Astrocyte (in vitro differentiated cells and primary cell): ENCODE measurements around the gene GALNT18. TPM values are rescaled to one million over a fixed set of nuclear protein-coding genes. Genes with fewer than 3 reads are reported as not detected.

ENCODE experiments used
- DNase-seq: peaks from one replicate; pipeline ENCODE4 v3.0.0-alpha.2; 2010; ENCODE audit warnings: low read depth
- FAIRE-seq: peaks from 2 replicates; lab custom pipeline; 2011; peaks lifted over from hg19 to GRCh38; lab: Jason Lieb, UNC
- H2AFZ ChIP-seq: 2 replicates; pipeline ENCODE4 v1.6.0; 2012; ENCODE audit warnings: low read depth, low read length, inconsistent platforms
- H3K27ac ChIP-seq: 2 replicates; pipeline ENCODE4 v1.5.1; 2011; ENCODE audit warnings: low read depth, low read length, inconsistent platforms
- H3K27me3 ChIP-seq: 2 replicates; pipeline ENCODE4 v1.6.0; 2011; ENCODE audit warnings: low read length, inconsistent platforms; ENCODE audit not compliant: insufficient read depth
- H3K36me3 ChIP-seq: 2 replicates; pipeline ENCODE4 v1.5.1; 2011; ENCODE audit warnings: low read length, inconsistent platforms; ENCODE audit not compliant: insufficient read depth
- H3K4me1 ChIP-seq: 2 replicates; pipeline ENCODE4 v1.5.1; 2011; ENCODE audit warnings: low read length, inconsistent platforms; ENCODE audit not compliant: insufficient read depth
- H3K4me2 ChIP-seq: 2 replicates; pipeline ENCODE4 v1.6.0; 2012; ENCODE audit warnings: low read length, inconsistent platforms
- H3K4me3 ChIP-seq: 2 replicates; pipeline ENCODE4 v1.5.1; 2011; ENCODE audit warnings: low read depth, mild to moderate bottlenecking, low read length, inconsistent platforms; ENCODE audit not compliant: insufficient read depth
- H3K79me2 ChIP-seq: 2 replicates; pipeline ENCODE4 v1.6.0; 2012; ENCODE audit warnings: mild to moderate bottlenecking, low read length, inconsistent platforms; ENCODE audit not compliant: insufficient read depth
- H3K9ac ChIP-seq: 2 replicates; pipeline ENCODE4 v1.6.0; 2012; ENCODE audit warnings: mild to moderate bottlenecking, low read length, inconsistent platforms
- H3K9me3 ChIP-seq: 2 replicates; pipeline ENCODE4 v1.5.1; 2012; ENCODE audit warnings: low read depth, mild to moderate bottlenecking, low read length, inconsistent platforms; ENCODE audit not compliant: insufficient read depth
- H4K20me1 ChIP-seq: 2 replicates; pipeline ENCODE4 v1.6.0; 2012; ENCODE audit warnings: low read length, inconsistent platforms; ENCODE audit not compliant: insufficient read depth
- H3K27ac Mint-ChIP-seq: one replicate; pipeline ENCODE4 v1.8.0; 2021; ENCODE audit warnings: mild to moderate bottlenecking, mixed read lengths; ENCODE audit not compliant: unreplicated experiment
- H3K27me3 Mint-ChIP-seq: one replicate; pipeline ENCODE4 v1.8.0; 2021; ENCODE audit warnings: low read depth, mixed read lengths; ENCODE audit not compliant: unreplicated experiment
- H3K36me3 Mint-ChIP-seq: one replicate; pipeline ENCODE4 v1.8.0; 2021; ENCODE audit warnings: low read depth, mixed read lengths; ENCODE audit not compliant: unreplicated experiment
- H3K4me1 Mint-ChIP-seq: one replicate; pipeline ENCODE4 v1.8.0; 2021; ENCODE audit warnings: low read depth, mixed read lengths; ENCODE audit not compliant: unreplicated experiment
- H3K4me3 Mint-ChIP-seq: one replicate; pipeline ENCODE4 v1.8.0; 2021; ENCODE audit warnings: mild to moderate bottlenecking, moderate library complexity, mixed read lengths; ENCODE audit not compliant: unreplicated experiment
- H3K9me3 Mint-ChIP-seq: one replicate; pipeline ENCODE4 v1.8.0; 2021; ENCODE audit warnings: mild to moderate bottlenecking, mixed read lengths; ENCODE audit not compliant: unreplicated experiment
- EZH2 ChIP-seq: IDR thresholded peaks from 2 replicates; pipeline ENCODE4 v1.6.1; 2012; ENCODE audit warnings: mild to moderate bottlenecking, low read length, inconsistent platforms; ENCODE audit not compliant: insufficient read depth
- total RNA-seq: library from RNA; stranded (reverse); gene quantifications from 2 replicates; pipeline ENCODE4 v1.2.1, GENCODE V29; 2021
- TF ChIP-seq, protein P1 (sequence below): IDR thresholded peaks from 2 replicates; pipeline ENCODE4 v1.5.1; 2011; ENCODE audit warnings: low read depth, mild to moderate bottlenecking, inconsistent platforms, low read length, moderate library complexity; ENCODE audit not compliant: insufficient read depth

The GALNT18 gene
- total RNA-seq, 1 donor from 2014 or later = 6.5 TPM

DNA sequence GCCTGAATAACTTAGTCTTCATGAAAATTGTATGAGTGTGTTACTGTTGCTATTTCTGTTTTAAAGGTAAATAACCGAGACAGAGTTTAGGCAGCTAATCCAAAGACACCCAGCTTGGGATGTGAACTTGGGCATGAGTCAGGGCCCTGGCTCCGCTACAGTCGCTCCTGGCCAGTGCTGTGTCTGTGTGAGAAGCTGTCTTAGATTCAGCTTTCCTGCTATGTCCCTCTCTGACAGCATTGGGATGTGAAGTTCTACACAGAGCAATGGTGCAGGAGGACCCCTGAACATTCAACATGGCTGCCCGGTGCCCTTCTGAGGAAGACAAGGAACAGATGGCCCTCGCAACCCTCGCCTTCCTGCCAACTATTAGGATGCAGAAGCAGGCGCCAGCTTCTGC is 49.4 kb downstream of the GALNT18 start:
- H3K4me3 ChIP-seq = no peak overlapping the region
- peaks cover 4% of the 10 kb centered on the region for H3K9me3 Mint-ChIP-seq
- H3K4me2 ChIP-seq = no peak overlapping the region
- no peak overlapping the region for H2AFZ ChIP-seq
- no peak overlapping the region for H3K4me3 Mint-ChIP-seq
- H3K27ac Mint-ChIP-seq = no peak overlapping the region
- peaks cover 4% of the 10 kb centered on the region for H3K36me3 Mint-ChIP-seq
- H3K27me3 Mint-ChIP-seq = peaks cover 7% of the 10 kb centered on the region
- H3K36me3 ChIP-seq = no peaks in the 10 kb centered on the region
- no peak for TF ChIP-seq EZH2
- TF ChIP-seq, protein P1, sequence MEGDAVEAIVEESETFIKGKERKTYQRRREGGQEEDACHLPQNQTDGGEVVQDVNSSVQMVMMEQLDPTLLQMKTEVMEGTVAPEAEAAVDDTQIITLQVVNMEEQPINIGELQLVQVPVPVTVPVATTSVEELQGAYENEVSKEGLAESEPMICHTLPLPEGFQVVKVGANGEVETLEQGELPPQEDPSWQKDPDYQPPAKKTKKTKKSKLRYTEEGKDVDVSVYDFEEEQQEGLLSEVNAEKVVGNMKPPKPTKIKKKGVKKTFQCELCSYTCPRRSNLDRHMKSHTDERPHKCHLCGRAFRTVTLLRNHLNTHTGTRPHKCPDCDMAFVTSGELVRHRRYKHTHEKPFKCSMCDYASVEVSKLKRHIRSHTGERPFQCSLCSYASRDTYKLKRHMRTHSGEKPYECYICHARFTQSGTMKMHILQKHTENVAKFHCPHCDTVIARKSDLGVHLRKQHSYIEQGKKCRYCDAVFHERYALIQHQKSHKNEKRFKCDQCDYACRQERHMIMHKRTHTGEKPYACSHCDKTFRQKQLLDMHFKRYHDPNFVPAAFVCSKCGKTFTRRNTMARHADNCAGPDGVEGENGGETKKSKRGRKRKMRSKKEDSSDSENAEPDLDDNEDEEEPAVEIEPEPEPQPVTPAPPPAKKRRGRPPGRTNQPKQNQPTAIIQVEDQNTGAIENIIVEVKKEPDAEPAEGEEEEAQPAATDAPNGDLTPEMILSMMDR = no peak
- H3K9me3 ChIP-seq = no peaks in the 10 kb centered on the region
- H3K9ac ChIP-seq = no peak overlapping the region
- H3K79me2 ChIP-seq = no peaks in the 10 kb centered on the region
- peaks cover 18% of the 10 kb centered on the region for H3K4me1 Mint-ChIP-seq
- FAIRE-seq = no peak
- no peak for DNase-seq
- peaks cover 4% of the 10 kb centered on the region for H3K4me1 ChIP-seq
- H3K27ac ChIP-seq = no peak overlapping the region
- no peaks in the 10 kb centered on the region for H4K20me1 ChIP-seq
- no peaks in the 10 kb centered on the region for H3K27me3 ChIP-seq

DNA sequence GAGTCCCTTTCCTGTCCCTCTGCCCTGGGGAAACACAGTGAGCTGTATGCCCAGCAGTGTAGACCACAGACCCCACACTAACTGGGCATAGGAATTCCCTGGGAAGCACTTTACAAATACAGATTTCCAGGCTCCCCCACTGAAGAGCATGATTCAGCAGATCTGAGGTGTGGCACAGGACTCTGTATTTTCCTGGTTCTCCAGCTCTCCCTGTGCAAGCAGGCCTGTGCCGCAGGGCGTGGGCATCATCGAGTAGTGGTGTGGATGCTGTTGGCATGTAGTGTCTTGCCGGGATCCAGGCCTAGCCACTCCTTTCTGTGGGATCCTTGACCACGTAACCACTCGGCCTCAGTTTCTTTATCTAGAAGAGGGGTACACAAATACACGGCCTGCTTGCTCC is 49.9 kb downstream of the GALNT18 start:
- peaks cover 4% of the 10 kb centered on the region for H3K36me3 Mint-ChIP-seq
- H3K27ac Mint-ChIP-seq = no peak overlapping the region
- peaks cover 7% of the 10 kb centered on the region for H3K27me3 Mint-ChIP-seq
- no peaks in the 10 kb centered on the region for H3K36me3 ChIP-seq
- H3K4me3 ChIP-seq = no peak overlapping the region
- H3K4me1 Mint-ChIP-seq = peaks cover 18% of the 10 kb centered on the region
- FAIRE-seq (no peak), DNase-seq (no peak)
- no peak overlapping the region for H3K9ac ChIP-seq
- peaks cover 4% of the 10 kb centered on the region for H3K9me3 Mint-ChIP-seq
- no peak overlapping the region for H3K4me3 Mint-ChIP-seq
- H3K79me2 ChIP-seq = no peaks in the 10 kb centered on the region
- no peak for TF ChIP-seq EZH2
- TF ChIP-seq, protein P1 = no peak
- H3K9me3 ChIP-seq = no peaks in the 10 kb centered on the region
- no peaks in the 10 kb centered on the region for H3K4me1 ChIP-seq
- H2AFZ ChIP-seq = no peak overlapping the region
- no peak overlapping the region for H3K27ac ChIP-seq
- no peaks in the 10 kb centered on the region for H3K27me3 ChIP-seq
- H3K4me2 ChIP-seq = no peak overlapping the region
- no peaks in the 10 kb centered on the region for H4K20me1 ChIP-seq

DNA sequence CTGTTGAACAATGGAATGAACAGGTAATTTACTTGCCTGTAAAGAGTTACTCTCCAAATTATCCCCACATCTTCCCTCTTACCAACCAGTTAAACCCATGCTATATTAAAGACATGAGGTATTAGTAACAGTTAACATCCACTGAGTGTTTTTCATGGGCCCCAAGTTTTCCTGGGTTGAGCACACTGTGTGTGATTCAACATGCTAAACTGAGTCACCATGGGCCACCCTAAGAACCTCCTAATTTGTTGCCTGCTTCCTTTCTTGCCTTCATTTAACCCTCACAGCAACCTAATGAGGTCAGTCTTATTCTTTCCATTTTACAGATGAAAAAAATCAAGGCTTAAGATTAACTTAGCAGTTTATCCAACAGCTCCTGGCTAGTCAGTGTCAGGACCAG is 51.0 kb downstream of the GALNT18 start:
- H3K27me3 ChIP-seq = peaks cover under 1% of the 10 kb centered on the region
- no peaks in the 10 kb centered on the region for H4K20me1 ChIP-seq
- no peak overlapping the region for H3K4me3 Mint-ChIP-seq
- TF ChIP-seq, protein P1 = no peak
- no peak for TF ChIP-seq EZH2
- H3K27ac Mint-ChIP-seq = no peak overlapping the region
- H3K9me3 ChIP-seq = no peaks in the 10 kb centered on the region
- FAIRE-seq = no peak
- peaks cover 18% of the 10 kb centered on the region for H3K4me1 Mint-ChIP-seq
- DNase-seq = no peak
- H3K36me3 Mint-ChIP-seq = peaks cover 3% of the 10 kb centered on the region
- H3K79me2 ChIP-seq = no peaks in the 10 kb centered on the region
- H3K36me3 ChIP-seq = no peaks in the 10 kb centered on the region
- no peak overlapping the region for H3K4me2 ChIP-seq
- H2AFZ ChIP-seq = no peak overlapping the region
- peaks cover 4% of the 10 kb centered on the region for H3K9me3 Mint-ChIP-seq
- H3K27ac ChIP-seq = no peak overlapping the region
- no peak overlapping the region for H3K4me3 ChIP-seq
- H3K4me1 ChIP-seq = no peaks in the 10 kb centered on the region
- no peak overlapping the region for H3K9ac ChIP-seq
- H3K27me3 Mint-ChIP-seq = peaks cover 7% of the 10 kb centered on the region
